H1 (cell line): ENCODE data around the gene TAOK2. TPM values are rescaled to one million over a fixed set of nuclear protein-coding genes. Genes with fewer than 3 reads are reported as not detected.

ENCODE experiments used
- CTCF ChIP-seq, 3 experiments: IDR thresholded peaks; 1 replicate in 2 of 3; 2 replicates in 1 of 3; pipeline versions ENCODE4 v1.5.1 to v1.6.1; 2011; ENCODE audit warnings: low read length in 3 of 3, mild to moderate bottlenecking in 3 of 3, inconsistent platforms in 2 of 3, low read depth in 1 of 3, moderate library complexity in 1 of 3; ENCODE audit not compliant: insufficient read depth in 1 of 3; ENCODE audit errors: control extremely low read depth in 1 of 3
- FOSL1 ChIP-seq: IDR thresholded peaks from 2 replicates; pipeline ENCODE4 v1.6.1; 2011; ENCODE audit warnings: mild to moderate bottlenecking, low read depth, low read length, moderate library complexity; ENCODE audit not compliant: insufficient read depth
- MAFK ChIP-seq: IDR thresholded peaks from 2 replicates; pipeline ENCODE4 v1.6.1; 2012; ENCODE audit warnings: low read depth, mild to moderate bottlenecking, improper control_type of control experiment, low read length
- SP2 ChIP-seq: IDR thresholded peaks from 2 replicates; pipeline ENCODE4 v1.6.1; 2012; ENCODE audit warnings: mild to moderate bottlenecking, low read length, inconsistent platforms
- polyA plus RNA-seq, 7 experiments: library from polyadenylated mRNA; depleted of rRNA in 3 of 7; stranded (reverse) in 5 of 7; unstranded in 2 of 7; fragments of >200 nt in 5 of 7; fragments of 200-250 nt in 2 of 7; gene quantifications; 1 replicate in 5 of 7; 2 replicates in 1 of 7; 4 replicates in 1 of 7; pipeline versions ENCODE4 v1.2.1 to v1.2.3, GENCODE V29; 2011 to 2013; ENCODE audit warnings: missing spikeins in 2 of 7, mixed read lengths in 2 of 7
- total RNA-seq: library from RNA; stranded (reverse); fragmentation: NEBNext Ultra II Directional; extraction: Animal tissue kit (Norgen Biotek cat#: 25700); gene quantifications from 2 replicates; pipeline ENCODE4 v1.2.1, GENCODE V29; 2021

Gene TAOK2
- total and polyA plus RNA-seq, 2 of the 8 experiments (the other 6 are each of a cell fraction or from before 2014, with no cell fraction given) = 13.5 to 32.6 TPM

DNA sequence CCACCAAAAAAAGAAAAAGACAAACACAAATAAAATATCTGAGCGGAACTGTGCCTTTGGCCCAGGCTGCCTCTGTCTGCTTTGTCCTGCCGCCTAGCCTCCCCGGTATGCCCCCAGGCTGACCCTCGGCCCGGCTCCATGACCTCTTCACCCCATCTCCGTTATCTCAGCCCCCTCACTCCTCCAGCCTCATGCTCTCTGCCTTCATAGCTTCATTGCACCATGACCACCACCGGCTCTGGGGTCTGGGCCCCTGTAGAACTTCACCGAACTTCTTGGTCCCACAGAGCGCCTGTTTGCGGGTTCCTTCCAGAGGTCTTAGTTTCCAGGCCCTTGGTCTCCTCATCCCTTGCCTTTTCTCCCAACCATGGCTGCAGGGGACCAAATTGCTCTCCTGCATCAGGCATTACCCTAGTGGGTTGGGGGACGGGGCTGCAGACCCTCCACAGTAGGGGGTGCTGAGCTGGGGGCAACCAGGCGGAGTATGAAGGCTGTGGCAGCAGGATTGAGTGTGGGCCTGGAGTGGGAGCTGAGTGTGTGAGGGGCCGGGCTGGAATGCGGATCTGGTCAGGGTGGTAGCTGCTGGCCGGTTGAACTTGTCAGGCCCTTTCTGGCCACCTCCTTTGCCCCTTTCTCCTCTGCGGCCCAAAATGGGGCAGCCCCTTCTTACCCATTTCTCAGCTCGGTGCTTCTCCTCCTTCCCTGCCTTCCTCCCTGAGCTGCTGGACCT is 14.8 kb downstream of the TAOK2 start (continued):
- TF ChIP-seq CTCF (IDR thresholded peaks at IDR 0.05; ENCODE audit: control extremely low read depth in 1 of 3, insufficient read depth in 1 of 3, low read depth in 1 of 3, low read length in 3 of 3) (no peak), MAFK (no peak), FOSL1 (no peak), SP2 (no peak)
